Activated CD8-positive, alpha-beta memory T cell treated with anti-CD3 and anti-CD28 coated beads, Interleukin-2, amount 50 U/mL, for 4 hours (primary cell): ENCODE measurements around the gene GRIK1.
"Not testable (repeated sequence)": the region's sequence is repeated elsewhere in the genome, so short reads cannot be mapped to it uniquely, and the experiment has no call there.

Experiments used
- DNase-seq: peaks from one replicate; pipeline ENCODE4 v3.0.0-alpha.2; 2020

The GRIK1 gene

DNA sequence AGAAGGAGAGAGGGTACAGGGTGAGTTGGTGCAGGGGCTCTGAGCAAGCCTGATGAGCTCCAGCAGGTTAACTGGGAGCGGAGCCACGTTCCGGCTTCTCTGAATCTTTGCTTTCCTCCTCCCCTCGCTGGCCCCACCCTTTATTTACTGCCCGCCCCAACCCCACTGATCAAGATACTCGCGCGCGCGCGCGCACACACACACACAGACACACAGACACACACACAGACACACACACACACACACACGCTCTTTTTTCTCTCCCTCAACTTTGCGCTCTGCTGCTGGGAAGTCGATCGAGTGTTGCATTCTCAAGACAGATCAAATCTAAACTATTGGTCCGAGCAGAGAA, at the start of gene GRIK1:
Gene GRIK1 (minus strand): TSS at position 73 of the 352 bp plus-strand sequence.
- no peak for DNase-seq

DNA sequence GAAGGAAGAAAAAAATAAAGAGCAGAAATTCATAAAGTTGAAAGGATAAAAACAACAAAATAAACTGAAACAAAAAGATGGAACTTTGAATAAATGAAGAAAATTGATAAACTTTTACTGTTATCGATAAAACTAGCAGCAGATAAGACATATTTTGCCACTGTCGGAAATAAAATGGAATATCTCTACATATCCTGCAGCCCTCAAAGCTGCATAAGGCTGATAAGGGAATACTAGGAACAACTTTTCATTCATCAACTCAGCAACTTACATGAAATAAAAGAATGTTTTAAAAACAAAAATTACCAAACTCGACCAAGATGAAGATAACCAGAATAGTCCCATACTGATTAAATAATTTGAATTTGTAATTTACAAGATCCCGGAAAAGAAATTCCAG, 48.0 kb upstream of the GRIK1 start:
- no peak for DNase-seq

DNA sequence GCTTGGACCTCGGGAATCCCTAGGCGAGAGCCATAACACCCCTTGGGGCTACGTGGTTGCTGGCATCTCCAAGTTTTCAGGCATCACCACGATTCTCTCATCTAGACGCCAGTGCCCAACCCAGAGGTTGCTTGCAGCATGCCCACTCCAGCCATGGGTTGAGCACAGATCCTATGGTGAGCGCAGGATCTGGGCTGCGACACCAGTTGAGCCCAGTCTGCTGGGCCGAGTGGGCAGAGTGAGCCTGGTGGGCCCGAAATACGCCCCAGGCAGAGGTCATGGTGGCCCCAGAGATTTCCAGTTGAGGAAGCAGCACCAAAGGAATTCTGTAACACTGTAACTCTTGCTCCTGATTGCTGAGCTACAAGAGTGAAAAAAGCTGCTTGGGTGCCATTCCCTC, 46.1 kb upstream of the GRIK1 start:
- DNase-seq = no peak

DNA sequence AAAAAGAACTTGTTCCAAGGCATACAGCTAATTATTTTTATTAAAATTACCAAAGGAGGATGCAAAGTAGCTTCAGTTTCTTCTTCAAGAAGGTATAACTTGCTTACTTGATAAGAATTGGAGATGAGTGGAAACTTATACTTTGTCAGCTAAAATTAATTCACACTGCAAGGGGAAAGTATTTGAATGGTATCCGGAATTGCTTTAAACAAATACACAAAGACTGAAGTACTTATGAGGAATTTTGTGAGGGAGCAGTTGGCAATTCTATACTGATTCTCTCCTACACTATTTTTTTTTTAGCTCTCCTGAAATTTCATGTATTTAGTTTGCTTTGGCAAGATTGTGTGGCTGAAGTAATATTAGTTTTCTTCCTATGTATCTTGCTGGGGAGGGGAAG, 39.2 kb upstream of the GRIK1 start:
- DNase-seq = no peak

DNA sequence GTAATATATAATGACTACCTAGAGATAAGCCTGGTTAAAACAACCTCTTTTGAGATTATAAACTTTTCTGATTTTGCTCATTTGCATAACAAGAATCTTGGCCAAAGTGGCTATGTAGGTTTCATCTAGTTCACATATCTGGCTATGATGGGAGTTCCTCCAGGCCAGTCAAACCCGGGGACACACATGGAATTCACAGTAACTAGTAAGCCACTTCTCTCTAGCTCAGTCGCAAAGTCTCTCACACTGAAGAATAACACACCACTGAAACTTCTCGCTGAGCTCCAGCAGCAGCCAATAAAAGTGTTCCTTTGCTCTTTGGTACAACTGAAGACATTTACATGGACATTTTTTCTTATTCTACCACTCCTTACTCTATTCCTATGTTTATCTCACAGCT, 36.0 kb upstream of the GRIK1 start:
- DNase-seq = no peak

DNA sequence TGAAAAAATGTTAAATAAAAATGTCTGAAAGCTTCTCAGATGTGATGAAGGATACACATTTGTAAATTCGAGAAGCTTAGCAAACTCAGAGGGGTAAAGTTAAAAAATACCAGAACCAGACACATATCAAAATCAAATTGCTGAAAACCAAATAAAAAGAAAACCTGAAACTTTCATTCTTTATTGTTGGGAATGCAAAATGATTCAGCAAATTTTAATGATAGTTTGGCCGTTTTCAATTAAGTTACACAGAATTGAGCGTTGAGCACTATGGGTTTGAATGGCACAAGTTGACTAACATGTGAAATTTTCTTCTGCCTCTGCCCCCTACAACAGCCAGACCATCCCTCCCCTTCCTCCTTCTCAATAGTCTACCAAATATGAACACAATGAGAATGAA, 33.5 kb upstream of the GRIK1 start:
- DNase-seq = no peak

DNA sequence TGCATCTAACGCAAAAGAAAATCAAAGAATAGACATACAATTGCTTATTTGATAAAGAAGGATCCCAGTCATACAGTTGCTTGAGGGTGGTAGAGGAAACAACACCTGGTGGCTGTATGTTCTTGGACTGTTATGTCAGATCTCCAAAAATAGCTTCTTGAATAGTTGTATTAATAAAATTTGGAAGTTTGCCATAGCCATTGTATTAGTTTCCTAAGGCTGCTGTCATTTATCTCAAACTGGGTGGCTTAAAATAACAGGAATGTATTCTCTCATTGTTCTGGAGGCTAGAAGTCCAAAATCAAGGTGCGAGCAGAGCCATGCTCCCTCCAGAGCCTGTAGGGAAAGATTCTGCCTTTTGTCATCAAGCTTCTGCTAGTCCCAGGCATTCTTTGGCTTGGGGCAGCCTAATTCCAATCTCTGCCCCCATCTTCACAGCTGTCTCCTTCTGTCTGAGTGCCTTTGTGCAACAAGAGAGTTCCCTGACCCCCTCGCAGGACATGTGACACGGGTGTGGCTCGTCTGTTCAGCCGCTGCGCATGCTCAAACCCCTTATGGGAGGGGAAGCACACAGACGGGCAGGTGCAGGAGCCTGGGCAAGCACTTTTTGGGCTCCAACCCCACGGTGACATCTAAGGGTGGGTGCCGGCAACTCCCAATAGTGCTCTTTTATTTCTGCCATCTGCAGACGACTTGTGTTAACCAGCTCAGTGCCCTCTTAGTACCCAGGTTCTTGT, 21.7 kb upstream of the GRIK1 start:
- no peak for DNase-seq

DNA sequence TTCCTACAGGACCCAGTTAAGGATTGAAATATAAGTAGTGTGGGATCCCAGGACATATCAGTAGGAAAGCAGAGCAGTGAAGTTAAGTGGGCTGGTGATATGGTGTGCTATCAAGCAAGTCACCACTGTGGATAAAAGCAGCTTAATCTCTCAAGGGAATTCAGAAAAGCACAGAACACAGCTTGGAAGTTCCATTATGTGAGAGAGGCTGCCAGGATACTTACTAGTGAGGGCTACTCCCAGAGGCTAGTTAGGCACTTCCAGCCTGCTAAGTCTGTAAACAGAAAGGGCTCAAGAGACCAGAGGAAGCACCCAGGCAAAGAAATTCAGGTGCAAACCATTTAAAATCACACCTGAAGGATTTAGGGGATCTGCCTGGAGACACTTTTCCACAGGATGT, 18.8 kb upstream of the GRIK1 start:
- no peak for DNase-seq

DNA sequence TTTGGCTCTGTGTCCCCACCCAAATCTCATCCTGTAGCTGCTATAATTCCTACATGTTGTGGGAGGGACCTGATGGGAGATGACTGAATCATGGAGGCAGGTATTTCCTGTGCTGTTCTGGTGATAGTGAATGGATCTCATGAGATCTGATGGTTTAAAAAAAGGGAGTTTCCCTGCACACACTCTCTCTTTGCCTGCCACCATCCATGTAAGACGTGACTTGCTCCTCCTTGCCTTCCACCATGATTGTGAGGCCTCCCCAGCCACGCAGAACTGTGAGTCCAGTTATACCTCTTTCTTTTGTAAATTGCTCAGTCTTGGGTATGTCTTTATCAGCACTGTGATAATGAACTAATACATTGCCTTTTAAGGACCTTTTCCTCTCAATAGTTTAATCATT, 18.2 kb upstream of the GRIK1 start:
- not testable (repeated sequence) for DNase-seq

DNA sequence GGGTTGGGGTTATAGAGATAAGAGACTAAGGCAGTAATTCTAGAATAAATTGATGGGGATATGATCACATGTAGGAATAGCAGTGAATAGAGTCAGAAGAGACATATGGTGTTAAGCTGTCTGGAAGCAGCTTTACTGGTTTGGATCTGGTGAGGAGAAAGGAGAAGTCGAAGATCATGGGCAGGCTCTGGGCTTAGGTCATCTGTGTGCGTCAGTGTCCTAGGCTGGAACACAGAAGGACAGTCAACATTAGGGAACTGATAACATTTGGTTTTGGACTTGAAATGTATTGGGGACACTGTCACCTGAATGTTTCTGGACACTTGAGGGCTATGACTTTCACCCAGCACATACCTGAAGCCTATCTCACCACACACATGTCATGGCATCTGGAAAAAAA, 13.9 kb upstream of the GRIK1 start:
- no peak for DNase-seq

DNA sequence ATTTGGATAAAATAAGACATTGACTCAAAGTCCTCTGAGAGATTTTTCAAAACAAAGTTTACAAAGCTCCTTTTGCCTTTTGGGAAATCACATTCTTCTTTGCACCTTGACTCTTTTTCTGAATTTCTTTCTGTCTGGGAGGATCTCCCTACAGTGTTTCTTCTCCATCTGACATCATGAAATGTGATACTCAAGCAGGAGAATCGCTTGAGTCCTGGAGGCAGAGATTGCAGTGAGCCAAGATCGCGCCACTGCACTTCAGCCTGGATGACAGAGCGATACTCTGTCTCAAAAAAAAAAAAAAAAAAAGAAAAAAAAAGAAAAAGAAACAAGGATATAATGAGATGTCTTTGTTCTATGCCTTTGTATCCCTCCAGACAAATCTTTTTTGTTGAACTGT, 13.3 kb upstream of the GRIK1 start:
- DNase-seq = no peak

DNA sequence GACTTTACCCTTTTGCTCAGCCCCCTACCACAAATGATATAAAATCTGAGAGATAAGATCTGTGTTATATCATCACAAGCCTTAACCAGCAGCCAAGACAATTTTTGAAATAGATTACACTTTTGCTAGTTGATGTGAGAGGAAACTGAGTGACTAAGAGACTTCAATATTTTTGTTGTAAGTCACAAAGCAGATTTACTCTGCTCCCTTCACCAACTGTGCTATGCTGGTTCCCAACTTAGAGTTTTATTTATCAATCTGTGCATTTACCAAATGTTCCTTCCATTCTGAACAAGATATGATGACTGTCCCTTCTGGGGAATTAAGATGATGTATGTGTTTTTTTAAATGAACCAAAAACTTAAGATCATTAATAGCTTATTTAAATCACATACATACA, 12.1 kb upstream of the GRIK1 start:
- no peak for DNase-seq

DNA sequence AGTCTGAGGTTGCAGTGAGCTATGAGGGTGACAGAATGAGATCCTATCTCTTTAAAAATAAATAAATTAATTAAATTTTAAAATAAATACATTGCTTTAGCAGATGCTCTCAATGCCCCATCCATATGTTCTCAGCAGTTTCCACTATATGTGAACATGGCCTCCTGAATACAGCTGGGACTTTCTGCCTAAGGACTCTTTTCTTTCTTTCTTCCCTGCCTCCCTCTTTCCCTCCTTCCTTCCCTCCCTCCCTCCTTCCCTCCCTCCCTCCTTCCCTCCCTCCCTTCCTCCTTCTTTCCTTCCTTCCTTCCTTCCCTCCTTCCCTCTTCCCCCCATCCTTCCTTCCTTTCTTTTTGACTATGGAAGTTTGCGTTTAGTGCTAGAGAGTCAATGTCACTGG, 10.2 kb upstream of the GRIK1 start:
- no peak for DNase-seq

DNA sequence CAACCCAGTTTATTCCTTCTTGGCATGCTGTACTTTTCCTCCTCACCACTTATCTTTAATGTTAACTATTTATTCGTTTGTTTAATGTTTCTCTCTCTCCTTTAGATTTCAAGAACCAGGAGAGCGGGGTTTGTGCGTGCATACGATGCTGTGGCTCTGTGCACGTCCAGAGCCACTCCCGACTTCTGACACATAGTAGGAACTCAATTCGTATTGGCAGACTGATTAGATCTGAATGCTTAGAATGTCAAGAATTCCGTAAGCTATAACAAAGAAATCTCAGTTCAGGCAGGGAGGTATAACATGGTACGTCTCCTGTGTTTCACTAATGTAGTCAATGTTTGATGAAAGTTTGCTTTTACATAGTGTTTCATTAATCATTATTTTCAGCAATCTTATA, 7.3 kb upstream of the GRIK1 start:
- DNase-seq = no peak

DNA sequence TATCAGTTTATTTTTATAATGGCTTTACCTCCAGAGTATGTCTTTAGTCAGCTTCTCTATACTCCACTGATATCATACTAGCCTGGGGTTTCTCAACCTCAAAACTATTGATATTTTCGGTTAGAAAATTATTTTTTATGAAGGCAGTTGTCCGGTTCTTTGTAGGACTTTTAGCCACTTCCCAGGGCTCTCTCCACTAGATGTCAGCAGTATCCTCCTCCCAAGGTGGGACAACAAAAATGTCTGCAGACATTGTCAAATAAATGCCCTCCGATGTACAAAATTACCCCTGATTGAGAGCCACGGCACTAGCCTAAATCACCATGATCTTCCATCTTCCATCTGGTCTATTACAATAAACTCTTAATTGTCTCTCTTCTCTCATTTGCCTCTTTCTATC, 4.1 kb upstream of the GRIK1 start:
- DNase-seq = no peak

DNA sequence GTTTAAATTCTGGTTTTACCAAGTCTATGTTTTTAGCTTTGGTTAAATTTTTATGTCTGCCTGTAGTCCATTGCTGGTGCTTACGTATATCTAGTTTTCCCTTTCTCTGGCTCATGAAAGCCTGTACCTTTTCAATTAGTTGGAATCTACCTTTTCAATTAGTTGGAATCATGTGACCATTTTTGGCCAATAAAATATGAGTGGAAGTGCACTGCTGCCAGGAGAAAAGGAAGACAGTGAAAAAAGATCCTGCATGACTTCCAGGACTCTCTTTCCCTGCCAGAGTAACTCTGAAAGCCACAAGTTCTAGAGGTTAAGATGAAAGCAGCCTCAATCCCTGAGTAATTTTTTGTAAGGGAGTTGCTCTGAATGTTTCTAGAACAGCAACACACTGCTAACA, 2.2 kb upstream of the GRIK1 start:
- no peak for DNase-seq

DNA sequence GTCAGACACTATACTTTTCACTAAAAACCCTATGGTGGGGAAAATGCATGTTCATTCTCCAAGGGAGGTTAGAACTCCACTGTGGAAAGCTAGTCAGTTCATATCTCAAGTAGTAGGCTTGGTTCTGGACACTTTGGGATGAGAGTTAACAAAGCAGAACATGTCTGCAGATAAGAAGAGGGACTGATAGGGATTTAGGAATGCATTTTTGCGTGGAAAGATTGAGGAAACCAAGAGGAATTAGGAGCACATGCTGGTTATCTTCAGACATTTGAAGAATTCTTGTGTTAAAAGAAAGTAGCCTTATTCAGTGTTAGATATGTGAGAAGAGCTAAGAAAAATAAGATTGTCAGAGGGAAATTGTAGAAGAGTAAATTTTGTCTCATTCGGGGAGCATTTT, 1.2 kb upstream of the GRIK1 start:
- DNase-seq = no peak

DNA sequence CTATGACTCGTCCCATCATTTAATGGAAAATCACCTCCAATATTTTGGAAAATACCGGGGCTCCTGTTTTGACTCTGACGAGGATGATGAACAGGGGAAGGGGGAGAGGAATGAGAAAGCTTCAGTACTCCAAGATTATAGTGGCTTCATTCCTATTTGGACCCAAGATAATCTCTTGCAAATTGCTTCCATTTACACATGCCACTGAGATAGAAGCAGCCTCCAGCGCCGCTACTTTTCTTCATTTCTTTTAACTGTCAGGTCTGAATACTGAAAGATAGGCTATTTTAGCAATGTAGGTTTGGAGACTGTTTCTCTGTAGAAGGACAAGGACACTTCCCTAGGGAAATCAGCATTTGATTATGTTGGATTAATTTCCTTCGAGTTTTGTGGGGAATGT, 565 bp upstream of the GRIK1 start:
- DNase-seq = no peak

DNA sequence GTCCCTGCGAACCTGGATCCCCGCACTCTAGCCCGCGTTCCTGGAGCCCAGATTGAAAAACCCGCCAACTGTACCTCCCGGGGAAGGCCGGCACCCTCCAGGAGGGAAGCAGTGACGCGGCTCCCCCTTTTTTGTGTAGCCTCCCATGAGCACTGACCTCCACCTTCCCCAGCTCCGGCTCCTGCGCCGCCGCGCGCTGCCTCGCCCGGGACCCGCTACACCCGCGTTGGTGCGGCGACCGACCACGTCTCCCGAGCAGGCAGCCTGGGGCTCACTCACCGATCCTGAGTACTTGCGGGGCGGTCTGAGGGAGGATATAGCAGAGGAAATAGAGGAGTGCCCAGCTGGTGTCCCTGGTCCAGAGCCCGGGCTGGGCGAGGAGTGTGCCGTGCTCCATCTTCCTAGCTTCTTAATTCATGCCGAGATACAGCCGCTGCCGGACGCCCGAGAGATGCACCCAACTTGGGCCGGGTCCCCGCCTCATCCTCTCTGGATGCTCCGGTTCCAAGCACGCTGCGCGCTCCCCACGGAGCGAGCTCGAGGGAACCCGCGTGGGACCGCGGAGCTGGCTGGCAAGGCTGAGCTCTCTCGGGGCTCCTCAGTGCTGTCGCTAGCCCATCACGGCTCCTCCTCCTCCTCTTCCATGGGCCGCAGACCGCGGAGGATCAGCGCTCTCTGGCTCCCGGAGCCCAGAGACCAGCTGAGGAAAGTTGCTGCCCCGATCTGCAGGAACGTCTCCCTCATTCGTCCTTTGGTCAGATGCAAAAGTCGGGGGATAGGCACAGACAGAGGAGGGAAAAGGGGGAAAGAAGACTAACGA, 482 bp downstream of the GRIK1 start:
- no peak for DNase-seq

DNA sequence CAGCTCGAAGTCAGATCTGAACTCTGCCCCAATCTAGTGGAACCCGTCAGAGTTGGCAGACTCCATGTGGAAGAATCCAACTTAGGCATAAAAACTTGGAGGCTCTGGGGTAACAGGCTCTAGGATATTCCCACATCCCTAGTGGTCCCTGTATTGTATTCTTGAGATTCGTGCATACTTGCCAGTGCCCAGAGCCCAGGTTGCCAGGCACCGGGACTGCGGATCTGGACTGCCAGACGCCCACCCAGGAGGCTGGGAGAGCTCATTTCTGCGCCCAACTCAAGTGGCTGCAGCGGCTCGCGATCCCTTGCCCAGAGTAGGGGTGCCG, 1.1 kb downstream of the GRIK1 start:
- DNase-seq = no peak

DNA sequence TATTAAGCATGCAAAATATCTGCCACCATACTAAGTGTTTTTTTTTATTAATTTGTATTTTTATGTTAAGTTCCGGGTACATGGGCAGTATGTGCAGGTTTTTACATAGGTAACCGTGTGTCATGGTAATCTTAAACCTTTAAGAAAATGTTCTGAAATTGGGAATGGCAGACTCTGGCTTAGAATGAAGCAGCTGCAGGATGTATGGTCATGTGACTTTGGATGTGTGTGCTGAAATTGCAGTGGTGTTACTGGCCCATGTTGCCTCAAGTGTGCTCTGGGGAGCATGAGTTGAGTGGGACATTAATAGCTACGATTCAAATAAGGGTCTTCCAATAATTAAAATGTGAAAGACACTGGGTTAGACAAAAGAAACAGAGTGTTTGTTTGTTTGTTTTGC, 6.7 kb downstream of the GRIK1 start:
- no peak for DNase-seq

DNA sequence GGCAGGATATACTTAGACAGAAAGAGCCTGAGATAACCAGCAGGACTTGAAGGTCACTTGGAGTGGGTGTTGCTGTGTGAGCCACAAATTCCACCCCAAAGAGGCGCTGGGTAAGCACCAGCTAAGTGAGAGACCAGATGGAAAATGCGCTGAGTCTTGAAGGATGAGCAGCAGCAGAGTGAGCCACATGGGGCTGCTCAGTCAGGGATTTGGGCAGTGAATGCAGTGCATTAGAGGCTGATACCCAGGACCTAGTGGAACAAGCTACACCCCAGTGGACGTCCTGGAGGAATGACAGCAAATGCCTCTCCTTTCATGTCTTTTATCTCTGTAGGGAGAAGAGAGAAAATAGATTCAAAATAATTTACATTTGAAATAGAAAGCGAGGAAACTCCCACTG, 11.3 kb downstream of the GRIK1 start:
- DNase-seq = no peak

DNA sequence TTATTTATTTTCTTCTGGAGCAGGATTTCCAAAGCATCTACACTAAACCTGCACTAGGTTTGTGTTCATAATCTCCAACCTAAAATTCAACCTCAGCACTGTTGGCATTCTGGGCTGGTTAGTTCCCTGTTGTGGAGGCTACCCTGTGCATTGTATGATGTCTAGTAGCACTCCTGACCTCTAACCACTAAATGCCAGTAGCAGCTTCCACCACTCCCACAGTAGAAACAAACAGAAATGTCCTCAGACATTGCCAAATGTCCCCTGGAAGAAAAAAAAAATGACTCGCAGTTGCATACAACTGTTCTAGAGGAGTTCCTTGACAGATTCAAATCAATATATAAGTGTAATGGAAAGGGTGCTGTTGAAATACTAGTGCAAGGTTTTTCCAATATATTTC, 18.9 kb downstream of the GRIK1 start:
- DNase-seq = no peak

DNA sequence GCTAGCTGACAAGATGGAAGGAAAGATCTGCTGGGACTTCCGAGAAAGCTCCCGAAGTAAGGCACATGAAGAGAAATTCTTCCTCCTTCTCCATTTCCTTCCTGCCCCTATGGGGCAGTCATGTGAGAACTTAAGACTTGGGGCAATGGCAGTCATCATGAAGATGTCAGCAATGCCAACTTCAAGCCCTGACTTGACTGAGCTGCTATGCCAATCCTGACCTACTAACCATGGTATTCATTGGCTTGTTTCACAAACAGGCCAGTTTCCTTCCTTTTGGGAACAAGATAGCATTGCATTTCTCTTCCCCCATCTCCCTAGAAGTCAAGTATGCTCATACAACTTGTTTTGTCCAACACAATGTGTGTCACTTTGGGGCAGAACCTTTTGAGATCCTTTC, 25.5 kb downstream of the GRIK1 start:
- no peak for DNase-seq

DNA sequence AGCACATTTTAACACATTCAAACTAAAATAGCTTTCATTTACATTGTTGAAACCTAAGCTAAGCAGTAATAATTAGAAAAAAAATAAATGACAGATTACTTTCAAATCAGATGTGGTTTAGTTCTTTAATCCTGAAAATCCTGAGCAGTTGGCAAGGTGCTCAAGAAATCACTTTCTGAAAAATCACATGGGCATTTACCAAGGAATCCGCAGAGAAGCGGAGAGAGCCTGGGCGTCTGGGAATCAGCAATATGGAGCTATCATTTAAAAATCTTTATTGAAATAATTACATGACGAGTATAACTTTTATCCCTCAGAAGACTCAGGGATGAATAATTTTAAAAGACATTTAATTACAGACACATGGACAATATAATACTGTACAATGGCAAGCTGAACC, 30.2 kb downstream of the GRIK1 start:
- DNase-seq = no peak
